ENCODE measurements around the gene KCNJ10. TPM values are rescaled to one million over a fixed set of nuclear protein-coding genes. Genes with fewer than 3 reads are reported as not detected.
A peak's percentile ranks its signal among the peaks of the same experiment; 100 is the strongest.

KCNJ10 gene
- polyA plus RNA-seq, 1 experiment = not detected

DNA sequence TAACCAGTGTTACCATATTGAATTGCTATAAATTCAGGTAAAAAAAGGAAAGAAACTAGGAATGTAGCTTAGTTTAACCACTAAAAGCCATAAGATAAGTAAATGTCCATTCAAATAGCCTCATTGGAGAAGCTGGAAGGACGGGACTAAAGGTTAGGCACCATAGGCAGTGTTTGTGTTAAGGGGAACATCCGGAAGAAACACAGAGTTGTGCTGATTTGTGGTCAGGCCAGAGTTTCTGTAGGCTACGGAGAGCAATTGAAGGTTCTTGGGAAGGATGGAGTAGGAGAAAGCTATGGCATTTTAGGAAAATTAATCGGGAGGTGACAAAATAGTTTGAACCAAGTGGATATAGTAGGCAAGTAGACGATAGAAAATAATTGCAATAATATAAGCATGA is 1.3 kb upstream of the KCNJ10 start:
- H3K27me3 ChIP-seq (ENCODE audit: control insufficient read depth, insufficient read depth, low read length) = peaks cover 66% of the 10 kb centered on the region
- TF ChIP-seq, protein P1, sequence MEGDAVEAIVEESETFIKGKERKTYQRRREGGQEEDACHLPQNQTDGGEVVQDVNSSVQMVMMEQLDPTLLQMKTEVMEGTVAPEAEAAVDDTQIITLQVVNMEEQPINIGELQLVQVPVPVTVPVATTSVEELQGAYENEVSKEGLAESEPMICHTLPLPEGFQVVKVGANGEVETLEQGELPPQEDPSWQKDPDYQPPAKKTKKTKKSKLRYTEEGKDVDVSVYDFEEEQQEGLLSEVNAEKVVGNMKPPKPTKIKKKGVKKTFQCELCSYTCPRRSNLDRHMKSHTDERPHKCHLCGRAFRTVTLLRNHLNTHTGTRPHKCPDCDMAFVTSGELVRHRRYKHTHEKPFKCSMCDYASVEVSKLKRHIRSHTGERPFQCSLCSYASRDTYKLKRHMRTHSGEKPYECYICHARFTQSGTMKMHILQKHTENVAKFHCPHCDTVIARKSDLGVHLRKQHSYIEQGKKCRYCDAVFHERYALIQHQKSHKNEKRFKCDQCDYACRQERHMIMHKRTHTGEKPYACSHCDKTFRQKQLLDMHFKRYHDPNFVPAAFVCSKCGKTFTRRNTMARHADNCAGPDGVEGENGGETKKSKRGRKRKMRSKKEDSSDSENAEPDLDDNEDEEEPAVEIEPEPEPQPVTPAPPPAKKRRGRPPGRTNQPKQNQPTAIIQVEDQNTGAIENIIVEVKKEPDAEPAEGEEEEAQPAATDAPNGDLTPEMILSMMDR (IDR thresholded peaks at IDR 0.05; ENCODE audit: low read depth, low read length) = no peak
- ChIA-PET CTCF (interaction anchor here (1.0 to 3.1 kb wide), 4 partner anchors 13 to 181 kb away, joined by 3 to 17 read pairs (median 8); no protein-coding TSS in a partner anchor), POLR2A (no interaction called here)
- H3K4me3 ChIP-seq (ENCODE audit: low read depth, low read length) = no peak overlapping the region
- DNase-seq (ENCODE audit: low read depth, low spot score) = no peak
- no peak overlapping the region for H3K27ac ChIP-seq (ENCODE audit: low read depth, low read length)
- H3K9me3 ChIP-seq (ENCODE audit: control insufficient read depth, insufficient read depth, low read length) = no peaks in the 10 kb centered on the region; the same call in 1 of the 2 replicates

DNA sequence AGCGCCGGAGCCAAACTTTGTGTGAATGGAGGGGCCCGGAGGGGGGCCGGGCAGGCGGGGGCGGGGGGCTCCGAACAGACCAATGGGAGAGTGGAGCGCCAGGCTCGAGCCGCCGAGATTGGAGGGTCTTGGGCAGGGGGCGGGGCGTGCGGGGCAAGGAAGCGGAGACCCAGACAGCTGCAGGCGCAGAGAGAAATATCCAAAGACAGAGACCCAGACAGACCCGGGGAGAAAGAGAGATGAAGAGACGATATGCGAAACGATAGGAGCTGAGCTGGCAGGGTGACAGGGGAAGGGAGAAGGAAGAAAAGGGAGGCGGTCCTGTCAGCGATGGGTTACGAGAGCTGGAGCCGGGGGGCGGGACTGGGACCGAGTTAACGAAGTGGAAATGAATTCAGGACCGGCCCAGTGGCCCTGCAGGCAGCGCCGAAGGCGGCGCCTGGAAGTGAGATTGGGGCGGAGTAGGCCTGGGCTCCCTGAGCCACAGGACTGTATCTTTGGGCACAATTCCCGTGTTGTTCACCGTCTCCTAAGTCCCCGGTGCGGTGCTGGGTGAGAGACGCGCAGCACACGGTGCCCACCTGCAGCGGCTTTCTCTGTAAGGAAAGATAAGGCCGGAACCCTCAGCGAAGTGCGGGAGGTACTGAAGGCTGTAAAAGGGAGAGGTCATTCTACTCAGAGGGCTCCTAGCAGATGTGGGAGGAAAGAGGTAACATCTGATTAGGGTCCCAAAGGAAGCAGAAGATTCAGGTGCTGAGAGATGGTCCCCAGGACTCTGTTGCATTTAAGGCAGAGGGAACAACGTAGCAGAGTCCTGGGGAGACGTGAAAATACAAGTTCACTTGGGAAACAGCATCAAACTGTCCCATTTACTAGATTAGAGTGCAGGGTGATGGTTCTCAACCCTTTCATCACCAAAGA is 543 bp upstream of the KCNJ10 start:
- Histone ChIP-seq H3K27ac (ENCODE audit: low read depth, low read length) (no peak overlapping the region), H3K4me3 (ENCODE audit: low read depth, low read length) (peak overlapping the region; percentile 62), H3K27me3 (ENCODE audit: control insufficient read depth, insufficient read depth, low read length) (peaks cover 67% of the 10 kb centered on the region), H3K9me3 (ENCODE audit: control insufficient read depth, insufficient read depth, low read length) (no peaks in the 10 kb centered on the region; the same call in 1 of the 2 replicates)
- ChIA-PET CTCF (interaction anchor here (0.6 to 3.1 kb wide), 6 partner anchors 9 to 64 kb away, joined by 3 to 17 read pairs (median 8); no protein-coding TSS in a partner anchor), POLR2A (interaction anchor here (0.5 kb wide), 1 partner anchor 189 kb away, joined by 3 read pairs; no protein-coding TSS in a partner anchor)
- no peak for DNase-seq (ENCODE audit: low read depth, low spot score)
- TF ChIP-seq, protein P1 (IDR thresholded peaks at IDR 0.05; ENCODE audit: low read depth, low read length) = no peak

DNA sequence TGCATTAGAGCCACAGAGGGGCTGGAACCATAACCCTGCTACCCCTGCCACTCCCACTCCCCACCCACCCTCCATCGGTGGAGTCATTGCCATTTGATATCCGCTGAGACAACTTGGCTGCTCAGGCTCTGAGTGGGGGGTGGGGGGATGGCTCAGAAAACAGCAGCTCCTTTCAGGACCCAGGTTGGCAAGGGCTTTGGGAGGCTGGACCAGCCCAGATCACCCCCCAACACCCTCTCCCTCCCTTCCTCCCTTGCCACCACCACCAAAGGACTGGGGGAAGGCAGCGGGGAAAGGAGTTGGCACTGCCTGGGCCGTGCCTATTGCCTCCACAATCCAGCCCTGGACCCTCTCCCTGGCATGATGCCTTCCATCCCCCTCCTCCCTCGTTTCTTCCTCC is 1.7 kb downstream of the KCNJ10 start:
- ChIA-PET CTCF (interaction anchor here (0.7 to 2.4 kb wide), 5 partner anchors 10 to 22 kb away, joined by 3 to 15 read pairs (median 5); no protein-coding TSS in a partner anchor), POLR2A (no interaction called here)
- Histone ChIP-seq H3K27me3 (ENCODE audit: control insufficient read depth, insufficient read depth, low read length) (peaks cover 60% of the 10 kb centered on the region), H3K4me3 (ENCODE audit: low read depth, low read length) (no peak overlapping the region), H3K9me3 (ENCODE audit: control insufficient read depth, insufficient read depth, low read length) (no peaks in the 10 kb centered on the region; the same call in 1 of the 2 replicates), H3K27ac (ENCODE audit: low read depth, low read length) (no peak overlapping the region)
- TF ChIP-seq, protein P1 (IDR thresholded peaks at IDR 0.05; ENCODE audit: low read depth, low read length) = no peak
- no peak for DNase-seq (ENCODE audit: low read depth, low spot score)

DNA sequence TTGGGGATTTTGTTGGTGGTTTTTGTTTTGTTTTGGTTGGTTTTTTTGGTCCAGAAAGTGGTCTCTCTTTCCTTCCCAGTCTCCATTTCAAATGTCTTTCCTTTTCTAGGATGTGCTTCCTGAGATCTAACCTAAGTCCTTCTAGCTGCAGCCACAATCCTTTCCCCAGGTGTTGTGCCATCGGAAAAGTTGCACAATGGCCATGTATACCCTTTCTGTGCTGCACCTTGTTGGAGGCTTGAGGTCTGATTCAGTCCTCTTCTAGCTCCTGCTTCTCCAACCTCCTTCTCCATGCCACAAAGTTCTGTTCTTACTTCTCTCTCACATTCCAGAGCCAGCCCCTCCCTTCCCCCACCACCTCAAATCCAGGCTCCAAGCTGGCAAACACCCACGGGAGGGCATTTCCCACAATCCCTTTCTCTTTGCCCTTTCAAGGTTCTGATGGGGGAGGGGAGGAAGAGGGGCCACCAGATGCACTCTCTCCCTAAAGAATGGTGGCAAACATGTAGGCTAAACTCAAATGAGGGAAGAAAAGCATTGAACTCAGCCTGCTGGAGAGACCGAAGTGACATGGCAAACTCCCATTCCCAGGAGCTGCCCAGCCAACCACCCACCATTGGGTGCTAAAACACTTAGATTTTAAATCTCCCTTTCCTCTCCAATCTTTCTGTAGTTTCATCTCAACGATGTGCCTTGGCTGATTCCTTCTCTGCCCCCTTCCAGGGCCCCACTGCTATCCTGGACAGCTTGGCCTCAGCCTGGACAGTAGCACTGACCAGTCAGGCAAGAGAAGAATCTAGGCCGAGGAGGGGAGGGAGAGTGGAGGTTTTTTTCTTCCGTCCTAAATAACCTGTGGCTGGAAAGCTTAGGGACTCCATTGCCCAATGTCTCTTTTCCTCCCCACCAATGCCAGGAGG is 2.9 kb downstream of the KCNJ10 start:
- Histone ChIP-seq H3K9me3 (ENCODE audit: control insufficient read depth, insufficient read depth, low read length) (no peaks in the 10 kb centered on the region; the same call in 1 of the 2 replicates), H3K4me3 (ENCODE audit: low read depth, low read length) (no peak overlapping the region), H3K27me3 (ENCODE audit: control insufficient read depth, insufficient read depth, low read length) (peaks cover 65% of the 10 kb centered on the region), H3K27ac (ENCODE audit: low read depth, low read length) (no peak overlapping the region)
- TF ChIP-seq, protein P1 (IDR thresholded peaks at IDR 0.05; ENCODE audit: low read depth, low read length) = no peak
- POLR2A ChIA-PET = no interaction called here
- DNase-seq (ENCODE audit: low read depth, low spot score) = no peak
- CTCF ChIA-PET = interaction anchor here (0.7 to 2.4 kb wide), 5 partner anchors 11 to 246 kb away, joined by 3 to 15 read pairs (median 5); no protein-coding TSS in a partner anchor
